ENCODE results near the gene PACS1.

Gene PACS1

GRCh38 chr11:66285250-66285947 lies 215.3 kb downstream of the PACS1 start:
- TF ChIP-seq POLR2AphosphoS5 (IDR thresholded peaks at IDR 0.05; ENCODE audit: low read depth, low read length) (no peak), SIN3A (IDR thresholded peaks at IDR 0.05; ENCODE audit: borderline replicate concordance, insufficient read depth, low read length) (no peak), FOXP2 (optimal IDR thresholded peaks at IDR 0.05; ENCODE audit: borderline replicate concordance, extremely low read depth, extremely low read length, insufficient read depth) (no peak), REST (IDR thresholded peaks at IDR 0.05; ENCODE audit: insufficient read depth in 1 of 2, low read depth in 2 of 2, low read length in 2 of 2) (no peak)

GRCh38 chr11:66286699-66287098 lies 216.6 kb downstream of the PACS1 start:
- TF ChIP-seq FOXP2 (optimal IDR thresholded peaks at IDR 0.05; ENCODE audit: borderline replicate concordance, extremely low read depth, extremely low read length, insufficient read depth) (no peak), TAF1 (IDR thresholded peaks at IDR 0.05; ENCODE audit: borderline replicate concordance, insufficient read depth, low read length) (no peak), POLR2AphosphoS5 (IDR thresholded peaks at IDR 0.05; ENCODE audit: low read depth, low read length) (no peak), REST (IDR thresholded peaks at IDR 0.05; ENCODE audit: insufficient read depth in 1 of 2, low read depth in 2 of 2, low read length in 2 of 2) (no peak), SIN3A (IDR thresholded peaks at IDR 0.05; ENCODE audit: borderline replicate concordance, insufficient read depth, low read length) (no peak)

GRCh38 chr11:66287211-66287888 lies 217.3 kb downstream of the PACS1 start:
- no peak for TF ChIP-seq TAF1 (IDR thresholded peaks at IDR 0.05; ENCODE audit: borderline replicate concordance, insufficient read depth, low read length)
- no peak for TF ChIP-seq POLR2AphosphoS5 (IDR thresholded peaks at IDR 0.05; ENCODE audit: low read depth, low read length)
- TF ChIP-seq FOXP2 (optimal IDR thresholded peaks at IDR 0.05; ENCODE audit: borderline replicate concordance, extremely low read depth, extremely low read length, insufficient read depth), result no peak
- TF ChIP-seq SIN3A (IDR thresholded peaks at IDR 0.05; ENCODE audit: borderline replicate concordance, insufficient read depth, low read length), result no peak
- no peak for TF ChIP-seq REST (IDR thresholded peaks at IDR 0.05; ENCODE audit: insufficient read depth in 1 of 2, low read depth in 2 of 2, low read length in 2 of 2)

GRCh38 chr11:66287889-66288670 lies 218.0 kb downstream of the PACS1 start:
- TF ChIP-seq SIN3A (IDR thresholded peaks at IDR 0.05; ENCODE audit: borderline replicate concordance, insufficient read depth, low read length), result no peak
- no peak for TF ChIP-seq POLR2AphosphoS5 (IDR thresholded peaks at IDR 0.05; ENCODE audit: low read depth, low read length)
- TF ChIP-seq REST (IDR thresholded peaks at IDR 0.05; ENCODE audit: insufficient read depth in 1 of 2, low read depth in 2 of 2, low read length in 2 of 2), result no peak
- TF ChIP-seq FOXP2 (optimal IDR thresholded peaks at IDR 0.05; ENCODE audit: borderline replicate concordance, extremely low read depth, extremely low read length, insufficient read depth), result no peak

Data from PFSK-1 (cell line).